ENCODE measurements around the gene PALD1. TPM values are rescaled to one million over a fixed set of nuclear protein-coding genes. Genes with fewer than 3 reads are reported as not detected.

Gene PALD1
- total and polyA plus RNA-seq, 12 donors = 2.0 to 16.2 (median 7.4) TPM

DNA sequence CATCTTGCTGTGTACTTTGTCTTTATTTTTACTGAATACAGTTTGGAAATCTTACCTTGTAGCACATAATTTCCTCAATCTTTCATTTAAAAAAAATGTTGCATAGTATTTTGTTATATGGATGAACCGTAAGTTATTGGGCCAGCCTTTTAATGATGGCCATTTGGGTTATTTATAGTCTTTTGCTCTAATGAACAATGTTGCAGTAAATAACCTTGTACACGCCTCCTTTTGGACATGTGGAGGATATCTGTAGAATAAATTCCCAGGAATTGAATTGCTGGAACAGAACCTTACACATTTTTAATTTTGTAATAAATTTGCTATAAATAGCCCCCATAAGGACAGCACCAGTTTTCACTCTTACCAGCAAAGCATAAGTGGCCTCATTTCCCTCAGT lies 136.6 kb downstream of the PALD1 start:
- H3K9me3 ChIP-seq (replicated peaks in 1 of 3) = no peaks in the 10 kb centered on the region
- no peaks in the 10 kb centered on the region for H3K27me3 ChIP-seq
- no peak for DNase-seq
- no peak overlapping the region for H3K4me3 ChIP-seq
- H3K27ac ChIP-seq = no peak overlapping the region
- 74 to 84% (median 80%) methylated on average over 2 of the region's 2 CpGs for whole genome bisulfite sequencing, 4 donors
- H3K4me1 ChIP-seq (replicated peaks in 1 of 2) = no peaks in the 10 kb centered on the region
- no peak for TF ChIP-seq POLR2A (IDR thresholded peaks at IDR 0.05)
- TF ChIP-seq, protein P1, sequence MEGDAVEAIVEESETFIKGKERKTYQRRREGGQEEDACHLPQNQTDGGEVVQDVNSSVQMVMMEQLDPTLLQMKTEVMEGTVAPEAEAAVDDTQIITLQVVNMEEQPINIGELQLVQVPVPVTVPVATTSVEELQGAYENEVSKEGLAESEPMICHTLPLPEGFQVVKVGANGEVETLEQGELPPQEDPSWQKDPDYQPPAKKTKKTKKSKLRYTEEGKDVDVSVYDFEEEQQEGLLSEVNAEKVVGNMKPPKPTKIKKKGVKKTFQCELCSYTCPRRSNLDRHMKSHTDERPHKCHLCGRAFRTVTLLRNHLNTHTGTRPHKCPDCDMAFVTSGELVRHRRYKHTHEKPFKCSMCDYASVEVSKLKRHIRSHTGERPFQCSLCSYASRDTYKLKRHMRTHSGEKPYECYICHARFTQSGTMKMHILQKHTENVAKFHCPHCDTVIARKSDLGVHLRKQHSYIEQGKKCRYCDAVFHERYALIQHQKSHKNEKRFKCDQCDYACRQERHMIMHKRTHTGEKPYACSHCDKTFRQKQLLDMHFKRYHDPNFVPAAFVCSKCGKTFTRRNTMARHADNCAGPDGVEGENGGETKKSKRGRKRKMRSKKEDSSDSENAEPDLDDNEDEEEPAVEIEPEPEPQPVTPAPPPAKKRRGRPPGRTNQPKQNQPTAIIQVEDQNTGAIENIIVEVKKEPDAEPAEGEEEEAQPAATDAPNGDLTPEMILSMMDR (IDR thresholded peaks at IDR 0.05) = no peak
- intact Hi-C loops (cut with DNase I) = no loop called here
- no peaks in the 10 kb centered on the region for H3K36me3 ChIP-seq (replicated peaks in 1 of 2)

DNA sequence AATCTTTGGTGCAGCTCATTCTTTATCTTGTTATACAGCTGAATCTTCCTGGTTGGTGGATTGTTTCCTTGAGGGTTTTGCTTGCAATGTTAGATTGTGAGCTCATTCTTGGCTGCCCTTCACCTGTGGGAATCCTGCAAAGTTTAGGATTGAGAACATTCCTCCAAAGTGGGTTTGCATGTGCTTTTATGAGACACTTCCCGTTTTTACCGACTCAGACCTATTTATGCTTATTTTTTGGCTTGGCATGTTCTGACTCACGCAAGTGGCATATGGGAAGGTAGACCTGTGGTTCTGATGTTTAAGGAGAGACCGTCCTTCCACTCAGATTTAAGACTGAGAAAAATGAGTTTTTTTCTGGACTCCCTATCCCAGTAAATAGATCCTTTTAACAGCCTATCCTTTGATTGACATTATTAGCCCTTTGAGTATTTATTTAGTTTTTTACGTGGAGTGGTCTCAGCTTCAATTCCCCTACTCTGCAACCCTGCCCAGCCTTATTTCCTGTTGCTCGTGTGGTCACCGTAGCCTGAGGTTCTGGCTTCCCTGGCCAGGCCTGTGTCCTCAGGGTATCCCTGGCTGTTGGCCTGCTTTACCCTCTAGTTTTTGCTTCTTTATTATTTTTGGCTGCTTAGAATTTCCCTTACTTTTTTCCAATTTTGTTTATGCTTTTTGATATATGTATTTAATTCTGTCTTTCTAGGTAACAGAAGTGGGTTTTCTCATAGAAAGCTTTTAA lies 137.4 kb downstream of the PALD1 start:
- H3K27me3 ChIP-seq = no peaks in the 10 kb centered on the region
- intact Hi-C loops (cut with DNase I) = no loop called here
- H3K27ac ChIP-seq = no peak overlapping the region
- DNase-seq = no peak
- H3K9me3 ChIP-seq (replicated peaks in 1 of 3) = no peaks in the 10 kb centered on the region
- H3K4me3 ChIP-seq = no peak overlapping the region
- H3K36me3 ChIP-seq (replicated peaks in 1 of 2) = no peaks in the 10 kb centered on the region
- H3K4me1 ChIP-seq (replicated peaks in 1 of 2) = no peaks in the 10 kb centered on the region
- 59 to 81% (median 70%) methylated on average over 7 of the region's 7 CpGs for WGBS, 4 donors
- TF ChIP-seq POLR2A (IDR thresholded peaks at IDR 0.05) = no peak

DNA sequence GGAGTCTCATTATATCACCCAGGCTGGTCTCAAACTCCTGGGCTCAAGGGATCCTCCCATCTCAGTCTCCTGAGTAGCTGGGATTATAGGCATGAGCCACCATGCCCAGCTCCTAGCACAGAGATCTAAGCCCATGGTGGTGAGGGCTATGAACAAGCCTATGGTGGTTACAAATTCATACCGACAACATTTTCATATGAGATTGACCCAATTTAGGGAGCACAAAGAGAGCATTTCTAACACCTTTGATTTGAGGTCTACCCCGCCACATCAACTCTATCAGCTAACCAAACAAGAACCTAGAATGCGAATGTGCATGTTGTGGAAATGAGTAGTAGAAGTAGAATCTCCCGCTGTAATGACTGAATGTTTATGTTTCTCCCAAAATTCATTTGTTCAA lies 138.2 kb downstream of the PALD1 start:
- Histone ChIP-seq H3K27me3 (no peaks in the 10 kb centered on the region), H3K27ac (no peak overlapping the region), H3K9me3 (replicated peaks in 1 of 3) (no peaks in the 10 kb centered on the region), H3K4me1 (replicated peaks in 1 of 2) (no peaks in the 10 kb centered on the region), H3K36me3 (replicated peaks in 1 of 2) (no peaks in the 10 kb centered on the region), H3K4me3 (no peak overlapping the region)
- TF ChIP-seq POLR2A (IDR thresholded peaks at IDR 0.05) = no peak
- TF ChIP-seq, protein P1 (IDR thresholded peaks at IDR 0.05) = no peak
- WGBS, 4 donors = 74 to 96% (median 90%) methylated on average over 4 of the region's 4 CpGs
- no peak for DNase-seq
- intact Hi-C loops (cut with DNase I) = no loop called here

Other genes with a start within 250 kb of the PALD1 start
- gene PPA1, start 245.3 kb upstream of the PALD1 start, total RNA-seq = 100 to 1,000 TPM; 134 to 479 (median 163) TPM
- gene PPA1, start 245.3 kb upstream of the PALD1 start, polyA plus RNA-seq = 100 to 1,000 TPM in 1 of 3 donors, 10 to 100 TPM in 2; 96.9 to 600 (median 99.2) TPM
- under 1 TPM in 3 of 9 donors, not detected in 6; under 0.01 to 0.24 (median 0.11) TPM for gene NPFFR1, start 194.8 kb upstream of the PALD1 start, total RNA-seq
- gene NPFFR1, start 194.8 kb upstream of the PALD1 start, polyA plus RNA-seq = under 1 TPM in 2 of 3 donors, not detected in 1; 0.02 to 0.03 TPM
- gene LRRC20, start 96.1 kb upstream of the PALD1 start, total RNA-seq = 10 to 100 TPM in 3 of 9 donors, 1 to 10 TPM in 6; 4.9 to 24.1 (median 8.8) TPM
- 1 to 10 TPM; 1.7 to 6.0 (median 3.5) TPM for gene LRRC20, start 96.1 kb upstream of the PALD1 start, polyA plus RNA-seq
- 100 to 1,000 TPM in 1 of 9 donors, 10 to 100 TPM in 8; 59.8 to 106 (median 71.6) TPM for gene EIF4EBP2, start 74.6 kb upstream of the PALD1 start, total RNA-seq
- gene EIF4EBP2, start 74.6 kb upstream of the PALD1 start, polyA plus RNA-seq = 10 to 100 TPM; 17.7 to 57.9 (median 17.8) TPM
- gene NODAL, start 37.1 kb upstream of the PALD1 start, total RNA-seq = not detected
- not detected for gene NODAL, start 37.1 kb upstream of the PALD1 start, polyA plus RNA-seq
- gene PRF1, start 124.0 kb downstream of the PALD1 start, total RNA-seq = 1 to 10 TPM in 6 of 9 donors, under 1 TPM in 3; 0.17 to 4.1 (median 2.1) TPM
- gene PRF1, start 124.0 kb downstream of the PALD1 start, polyA plus RNA-seq = 1 to 10 TPM in 2 of 3 donors, under 1 TPM in 1; 0.77 to 2.4 (median 1.0) TPM
- under 1 TPM in 6 of 9 donors, not detected in 3; under 0.01 to 0.61 (median 0.25) TPM for gene ADAMTS14, start 193.7 kb downstream of the PALD1 start, total RNA-seq
- 1 to 10 TPM in 1 of 3 donors, under 1 TPM in 2; 0.07 to 1.2 (median 0.40) TPM for gene ADAMTS14, start 193.7 kb downstream of the PALD1 start, polyA plus RNA-seq

Data from adrenal gland (tissue), 12 donors.